ENCODE measurements around the gene SMG6.
"Not testable (repeated sequence)": the region's sequence is repeated elsewhere in the genome, so short reads cannot be mapped to it uniquely, and the experiment has no call there.

SMG6 gene

GRCh38 chr17:2227025-2227699 is 76.4 kb downstream of the SMG6 start:
- no peak for DNase-seq

- DNase-seq = no peak
Observed at GRCh38 chr17:2223617-2223927, 80.0 kb downstream of the SMG6 start.

DNA sequence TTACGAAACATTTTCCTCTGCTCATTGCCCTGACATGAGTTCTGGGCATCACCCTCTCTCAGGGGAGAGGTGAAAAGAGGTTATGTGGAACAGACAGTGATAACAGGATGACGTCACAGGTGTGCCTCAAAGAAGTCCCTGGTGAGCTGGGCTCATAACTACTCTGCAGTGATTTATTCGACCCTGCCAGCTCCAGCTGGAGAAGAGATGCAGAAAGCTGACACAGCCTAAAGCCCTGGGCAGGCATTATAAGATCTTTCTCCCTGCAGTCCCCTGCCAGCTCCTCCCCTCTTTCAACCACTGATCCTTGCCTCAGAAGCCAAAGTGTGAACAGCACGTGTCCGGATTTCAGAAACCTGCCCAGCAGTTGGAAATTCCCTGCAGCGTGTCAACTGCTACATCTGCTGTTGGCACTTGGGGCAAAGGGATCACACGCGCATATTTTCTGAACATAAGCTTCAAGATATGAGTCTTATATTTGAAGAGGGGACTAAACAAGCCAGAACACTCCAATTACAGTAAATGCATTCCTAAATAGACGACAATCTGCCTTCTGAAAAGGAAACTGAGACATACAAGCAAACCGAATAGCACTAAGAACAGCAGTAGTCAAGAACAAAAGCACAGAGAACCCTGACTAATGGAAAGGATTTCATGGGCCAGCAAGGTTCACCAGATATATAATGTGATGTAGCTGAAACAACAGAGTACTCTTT is 80.5 kb downstream of the SMG6 start:
- DNase-seq = no peak

DNA sequence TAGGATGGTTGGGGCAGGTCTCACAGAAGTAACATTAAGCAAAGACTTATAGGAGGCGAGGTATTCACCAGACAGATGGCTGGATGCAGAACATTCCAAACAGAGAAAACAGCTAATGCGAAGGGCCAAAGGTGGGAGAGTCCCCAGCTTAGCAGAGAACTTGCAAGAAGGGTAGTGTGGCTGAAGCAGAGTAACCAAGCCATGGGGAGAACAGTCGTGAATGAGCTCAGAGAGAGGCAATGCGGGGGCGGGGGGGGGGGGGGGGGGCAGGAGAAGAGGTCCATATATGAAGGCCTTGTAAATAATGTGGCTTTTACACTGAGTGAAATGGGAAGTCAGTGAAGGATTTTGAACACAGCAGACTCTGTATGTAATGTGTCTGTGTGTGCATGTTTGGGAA is 81.3 kb downstream of the SMG6 start:
- no peak for DNase-seq

DNA sequence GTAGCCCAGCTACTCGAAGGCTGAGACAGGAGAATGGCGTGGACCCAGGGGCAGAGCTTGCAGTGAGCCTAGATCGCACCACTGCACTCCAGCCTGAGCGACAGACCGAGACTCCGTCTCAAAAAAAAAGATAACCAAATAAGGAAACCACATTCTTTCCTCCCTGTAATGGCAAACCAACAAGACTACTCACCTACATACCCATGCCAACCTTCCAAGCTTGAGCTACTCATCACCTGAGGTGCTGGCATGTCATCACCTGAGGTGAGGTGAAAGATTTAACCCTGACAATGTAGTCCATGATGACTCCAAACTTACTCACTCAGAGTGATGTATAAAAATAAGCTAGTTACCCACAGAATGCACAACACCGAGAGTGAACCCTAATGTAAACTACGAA is 85.2 kb downstream of the SMG6 start:
- no peak for DNase-seq

DNA sequence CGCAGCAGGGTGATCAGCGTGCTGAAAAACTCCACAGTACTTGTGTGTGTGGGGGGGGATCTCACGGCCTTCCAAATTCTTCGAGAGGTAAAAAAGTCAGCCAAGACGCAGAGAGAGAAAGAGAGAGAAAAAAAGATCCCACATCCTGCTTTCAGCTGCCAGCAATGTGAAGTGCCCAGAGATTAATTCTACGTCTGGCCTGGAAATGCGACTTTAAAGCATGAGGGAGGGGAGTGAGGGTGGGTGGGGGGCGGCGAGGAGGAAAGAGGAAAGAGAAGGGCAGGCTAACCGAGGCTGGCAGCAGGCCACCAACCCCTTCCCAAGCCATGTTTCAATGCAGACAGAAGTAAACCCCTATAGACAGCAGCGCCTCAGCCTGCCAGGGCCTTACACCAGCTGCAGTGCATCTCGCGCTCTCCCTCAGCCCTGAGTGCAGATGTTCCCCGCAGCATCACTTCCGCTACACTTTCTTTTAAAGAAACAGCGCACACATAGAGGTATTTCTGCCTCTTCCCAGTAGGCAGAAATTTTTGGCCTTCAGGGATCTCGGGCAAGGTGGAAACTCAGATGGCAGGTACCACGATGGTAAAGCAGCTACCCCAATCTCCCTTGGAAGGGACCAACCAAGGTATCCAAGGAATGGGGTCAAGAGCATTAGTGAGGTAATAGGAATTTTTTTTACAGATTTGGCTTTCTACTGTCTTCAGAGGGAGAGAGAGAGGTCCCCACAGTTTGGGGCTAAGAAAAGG is 87.8 kb downstream of the SMG6 start:
- DNase-seq = no peak

GRCh38 chr17:2214929-2215615 is 88.5 kb downstream of the SMG6 start:
- DNase-seq = no peak

DNA sequence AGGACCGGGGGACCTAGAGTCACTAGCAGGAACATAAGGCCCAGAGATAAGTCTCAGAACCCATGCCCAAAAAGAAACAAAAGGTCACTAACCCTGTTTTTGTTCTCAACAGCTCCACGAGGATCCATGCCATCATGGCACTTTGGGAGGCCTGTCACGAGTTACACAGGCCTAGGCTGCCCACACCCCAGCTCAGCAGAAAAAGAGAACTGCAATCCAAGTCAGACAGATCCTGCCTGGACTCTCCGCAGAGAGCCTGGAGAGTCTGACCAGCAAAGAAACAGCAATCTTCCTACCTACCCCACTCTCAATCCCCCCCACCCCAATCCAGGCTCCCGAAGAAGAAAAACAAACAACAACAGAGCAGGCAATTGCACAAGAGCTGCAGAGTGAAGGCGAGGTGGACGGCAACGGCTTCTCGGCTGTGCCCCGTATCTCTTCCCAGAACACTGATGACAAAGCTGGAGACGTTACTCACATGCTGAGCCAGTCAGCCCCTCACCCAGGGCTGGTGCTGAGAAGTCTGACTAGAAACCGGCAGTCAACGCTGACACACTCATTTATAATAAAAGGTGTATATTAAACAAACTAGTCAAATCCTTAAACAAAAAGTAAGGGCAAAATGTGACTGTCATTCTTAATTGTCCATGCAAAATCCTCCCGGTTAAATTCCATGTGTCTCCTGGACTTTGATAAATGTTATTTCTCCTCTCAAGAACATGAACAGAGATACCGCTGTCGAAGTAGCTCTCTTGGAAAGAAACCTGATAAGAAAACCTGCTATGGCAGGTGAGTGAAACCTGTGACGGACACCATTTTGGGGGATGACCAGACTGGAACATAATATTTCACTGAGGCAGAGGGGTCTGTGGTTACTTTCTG is 89.3 kb downstream of the SMG6 start:
- DNase-seq = no peak

DNA sequence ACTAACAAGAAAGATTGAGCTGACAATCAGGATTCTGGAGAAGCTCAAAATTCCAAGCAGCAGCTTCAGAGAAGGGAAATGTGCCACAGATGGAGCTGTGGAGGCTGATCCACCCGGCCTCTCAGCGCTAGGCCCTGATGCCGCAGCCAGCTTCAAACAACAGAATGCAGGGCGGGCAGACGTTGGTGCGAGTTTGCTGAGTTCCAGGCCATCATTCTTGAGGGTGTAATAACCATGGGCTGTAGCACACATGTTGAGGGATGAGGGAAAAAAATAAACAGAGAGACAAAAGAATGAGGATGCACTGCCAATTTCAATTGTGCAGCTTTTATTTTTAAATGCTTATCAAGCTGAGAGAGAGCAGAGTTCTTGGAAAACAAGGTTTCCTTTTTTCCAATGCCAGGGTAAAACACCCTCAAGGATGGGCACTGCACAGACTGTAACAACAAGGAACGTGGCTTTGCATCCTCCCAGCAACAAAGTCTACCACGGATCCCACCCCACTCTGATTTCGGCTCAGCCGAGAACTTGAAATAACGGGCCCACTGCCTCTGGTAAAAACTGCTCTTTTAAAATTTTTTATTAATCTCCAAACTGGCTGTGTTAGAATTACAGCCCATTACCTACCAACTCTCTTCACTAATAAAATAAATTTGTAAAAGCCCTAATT is 90.2 kb downstream of the SMG6 start:
- no peak for DNase-seq

- no peak for DNase-seq
Observed at GRCh38 chr17:2212400-2212981, 91.1 kb downstream of the SMG6 start.

DNA sequence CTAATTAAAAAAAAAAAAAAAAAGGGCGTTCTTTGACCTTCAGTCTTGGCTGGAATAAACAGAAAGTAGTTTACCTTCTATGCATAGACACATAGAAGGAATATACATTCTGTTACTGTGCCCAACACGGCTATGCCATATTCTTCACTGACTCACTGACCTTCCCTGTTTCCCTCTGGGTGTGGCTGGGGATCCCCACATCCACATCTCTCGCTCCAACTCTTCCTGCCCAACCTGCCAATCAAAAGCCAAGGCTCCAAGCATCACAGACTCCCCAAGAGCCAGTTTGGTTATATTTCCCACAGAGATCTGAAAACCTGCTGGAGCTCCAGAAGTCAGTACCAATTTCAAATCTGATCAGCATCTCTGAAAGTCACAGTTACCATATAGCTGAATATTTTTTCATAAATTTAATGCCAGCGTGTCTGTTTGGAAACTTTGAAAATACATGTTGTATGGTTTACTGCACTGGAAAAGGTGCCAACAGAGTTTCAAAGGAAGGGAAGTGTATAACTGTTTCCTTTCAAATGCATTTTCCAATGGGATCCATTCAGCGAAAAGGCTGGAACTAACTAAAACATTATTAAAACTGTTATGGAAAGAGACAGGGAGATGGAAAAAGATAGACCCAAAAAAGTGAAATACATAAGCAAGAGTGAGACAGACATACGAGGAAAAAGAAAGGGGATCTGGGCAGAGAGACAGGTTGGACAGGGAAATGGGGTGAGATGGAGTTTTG is 91.8 kb downstream of the SMG6 start:
- no peak for DNase-seq

DNA sequence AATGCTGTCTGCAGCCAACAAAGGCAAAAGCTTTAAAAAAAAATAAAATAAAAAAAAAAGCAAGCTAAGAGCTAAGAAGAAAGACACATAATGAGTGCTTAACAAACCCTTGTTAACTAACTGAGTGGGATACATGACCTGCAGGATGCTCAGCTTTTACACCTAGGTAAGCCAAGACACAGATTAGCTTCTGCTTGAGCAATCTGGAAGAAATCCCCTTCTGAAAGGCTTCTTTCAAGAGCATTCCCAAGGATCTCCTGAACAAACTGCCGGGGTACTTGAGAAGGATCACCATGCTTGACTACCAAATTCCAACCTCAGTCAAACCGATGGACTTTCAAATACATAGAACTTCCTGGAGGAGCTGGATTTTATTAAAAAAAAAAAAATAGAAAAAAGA is 92.9 kb downstream of the SMG6 start:
- no peak for DNase-seq

DNA sequence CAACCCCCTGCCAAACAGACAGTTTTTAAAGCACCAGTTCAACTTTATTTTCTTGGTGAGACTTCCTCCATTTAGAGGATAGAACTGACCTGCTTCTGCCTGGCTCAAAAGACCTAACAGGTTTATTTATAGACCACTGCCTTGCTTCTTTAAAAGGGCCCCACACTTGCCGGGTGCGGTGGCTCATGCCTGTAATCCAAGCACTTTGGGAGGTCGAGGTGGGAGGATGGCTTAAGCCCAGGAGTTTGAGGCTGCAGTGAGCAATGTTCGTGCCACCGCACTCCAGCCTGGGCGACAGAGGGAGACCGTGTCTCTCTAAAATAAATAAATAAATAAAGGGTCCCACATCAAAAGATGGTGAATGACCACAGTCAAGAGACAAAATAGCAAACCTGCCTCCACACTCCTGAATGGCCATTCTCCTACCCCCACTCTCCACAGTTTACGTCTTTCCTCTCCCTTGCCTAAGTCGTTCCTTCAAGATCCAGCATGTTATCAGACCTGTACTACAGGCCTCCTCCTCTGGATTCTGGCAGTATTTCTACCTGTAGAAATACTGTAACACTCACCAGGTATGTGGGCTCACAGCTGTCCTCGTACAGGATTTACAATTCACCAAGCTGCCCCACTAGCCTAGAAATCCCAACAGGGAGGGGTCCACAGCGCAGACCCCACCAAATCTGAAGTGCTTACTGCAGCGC is 95.6 kb downstream of the SMG6 start:
- DNase-seq = no peak

GRCh38 chr17:2204393-2204792 is 99.2 kb downstream of the SMG6 start:
- DNase-seq = no peak

DNA sequence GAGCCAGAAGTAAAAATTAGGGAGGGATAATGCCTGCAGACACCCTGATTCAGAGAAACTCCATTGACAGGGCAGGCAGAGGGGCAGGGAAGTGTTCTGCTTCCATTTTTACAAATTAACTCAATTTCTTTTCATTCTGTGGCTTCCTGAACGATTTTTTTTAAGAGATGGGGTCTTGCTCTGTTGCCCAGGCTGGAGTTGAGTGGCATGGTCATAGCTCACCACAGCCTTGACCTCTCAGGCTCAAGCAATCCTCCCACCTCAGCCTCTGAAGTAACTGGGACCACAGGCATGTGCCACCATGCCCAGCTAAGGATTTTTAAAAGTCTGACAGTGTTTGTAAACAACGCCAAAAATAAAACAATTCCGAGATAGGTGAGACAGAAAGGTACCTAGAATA is 99.8 kb downstream of the SMG6 start:
- no peak for DNase-seq

- DNase-seq = no peak
Observed at GRCh38 chr17:2202996-2203575, 100.5 kb downstream of the SMG6 start.

- no peak for DNase-seq
Observed at GRCh38 chr17:2202302-2202995, 101.1 kb downstream of the SMG6 start.

- not testable (repeated sequence) for DNase-seq
Observed at GRCh38 chr17:2199386-2199785, 104.2 kb downstream of the SMG6 start.

DNA sequence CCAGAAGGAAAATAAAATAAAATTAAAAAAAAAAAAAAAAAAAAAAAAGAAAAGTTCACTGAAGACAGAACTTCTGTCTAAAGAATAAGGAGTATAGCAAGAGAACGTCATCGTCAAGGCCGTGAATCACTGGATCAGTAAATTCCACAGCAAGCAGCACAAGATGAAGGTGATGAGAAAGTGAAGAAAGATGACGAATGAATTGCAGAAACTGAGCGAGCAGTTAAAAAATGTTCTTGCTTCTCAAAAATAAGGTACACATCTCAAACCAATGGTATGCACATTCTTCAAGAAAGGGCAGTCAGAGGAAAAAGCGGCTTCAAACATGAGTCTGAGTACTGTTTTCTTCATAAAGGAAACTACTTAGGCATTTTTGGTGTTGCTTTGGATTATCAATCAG is 104.7 kb downstream of the SMG6 start:
- no peak for DNase-seq
